ENCODE measurements around the gene SWSAP1.
"Not testable (repeated sequence)": the region's sequence is repeated elsewhere in the genome, so short reads cannot be mapped to it uniquely, and the experiment has no call there.

The SWSAP1 gene

DNA sequence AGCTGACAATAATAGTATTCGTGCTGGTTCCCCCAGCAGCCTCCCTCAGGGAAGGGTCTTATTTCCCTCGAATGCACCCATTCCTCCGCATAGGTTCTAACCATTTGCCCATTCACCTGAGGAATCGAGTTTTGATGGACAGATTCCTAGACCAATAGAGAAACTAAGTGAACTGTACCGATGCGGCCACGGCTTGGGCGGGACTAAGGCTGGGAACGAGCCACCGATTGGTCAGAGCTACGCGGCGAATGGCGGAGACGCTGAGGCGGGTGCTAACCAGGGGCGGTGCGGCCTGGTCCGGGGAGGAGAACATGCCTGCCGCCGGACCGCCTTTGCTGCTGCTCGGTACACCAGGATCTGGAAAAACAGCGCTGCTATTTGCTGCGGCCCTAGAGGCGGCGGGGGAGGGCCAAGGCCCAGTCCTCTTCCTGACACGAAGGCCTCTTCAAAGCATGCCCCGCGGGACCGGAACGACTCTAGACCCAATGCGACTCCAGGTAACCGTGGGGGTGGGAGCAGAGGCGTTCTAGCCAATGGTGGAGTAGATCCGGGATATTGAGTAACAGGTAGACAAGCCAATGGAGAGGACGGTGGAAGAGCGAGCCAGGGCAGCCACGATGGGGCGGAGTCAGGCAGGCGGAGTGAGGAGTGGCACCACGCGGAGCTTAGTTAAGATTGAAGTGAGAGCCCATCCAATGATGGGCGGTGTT, at the start of gene SWSAP1:
Gene SWSAP1, plus strand, starts transcription at position 234 of the 710 bp plus-strand sequence. Its CDS starts 15 bp downstream, at position 249.
- TF ChIP-seq, protein P1, sequence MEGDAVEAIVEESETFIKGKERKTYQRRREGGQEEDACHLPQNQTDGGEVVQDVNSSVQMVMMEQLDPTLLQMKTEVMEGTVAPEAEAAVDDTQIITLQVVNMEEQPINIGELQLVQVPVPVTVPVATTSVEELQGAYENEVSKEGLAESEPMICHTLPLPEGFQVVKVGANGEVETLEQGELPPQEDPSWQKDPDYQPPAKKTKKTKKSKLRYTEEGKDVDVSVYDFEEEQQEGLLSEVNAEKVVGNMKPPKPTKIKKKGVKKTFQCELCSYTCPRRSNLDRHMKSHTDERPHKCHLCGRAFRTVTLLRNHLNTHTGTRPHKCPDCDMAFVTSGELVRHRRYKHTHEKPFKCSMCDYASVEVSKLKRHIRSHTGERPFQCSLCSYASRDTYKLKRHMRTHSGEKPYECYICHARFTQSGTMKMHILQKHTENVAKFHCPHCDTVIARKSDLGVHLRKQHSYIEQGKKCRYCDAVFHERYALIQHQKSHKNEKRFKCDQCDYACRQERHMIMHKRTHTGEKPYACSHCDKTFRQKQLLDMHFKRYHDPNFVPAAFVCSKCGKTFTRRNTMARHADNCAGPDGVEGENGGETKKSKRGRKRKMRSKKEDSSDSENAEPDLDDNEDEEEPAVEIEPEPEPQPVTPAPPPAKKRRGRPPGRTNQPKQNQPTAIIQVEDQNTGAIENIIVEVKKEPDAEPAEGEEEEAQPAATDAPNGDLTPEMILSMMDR (IDR thresholded peaks at IDR 0.05; ENCODE audit: low read depth, low read length, missing control alignments): no peak
- peak within 1 kb of the TSS; percentile 76 for H3K4me3 ChIP-seq (ENCODE audit: low read depth, low read length)
- peak; percentile 99 for DNase-seq (ENCODE audit: low read depth)

GRCh38 chr19:11324748-11325389, 49.6 kb upstream of the SWSAP1 start:
- DNase-seq (ENCODE audit: low read depth): no peak
- TF ChIP-seq, protein P1 (IDR thresholded peaks at IDR 0.05; ENCODE audit: low read depth, low read length, missing control alignments): no peak
- H3K4me3 ChIP-seq (ENCODE audit: low read depth, low read length): no peak overlapping the region; the same call in 1 of the 2 replicates

DNA sequence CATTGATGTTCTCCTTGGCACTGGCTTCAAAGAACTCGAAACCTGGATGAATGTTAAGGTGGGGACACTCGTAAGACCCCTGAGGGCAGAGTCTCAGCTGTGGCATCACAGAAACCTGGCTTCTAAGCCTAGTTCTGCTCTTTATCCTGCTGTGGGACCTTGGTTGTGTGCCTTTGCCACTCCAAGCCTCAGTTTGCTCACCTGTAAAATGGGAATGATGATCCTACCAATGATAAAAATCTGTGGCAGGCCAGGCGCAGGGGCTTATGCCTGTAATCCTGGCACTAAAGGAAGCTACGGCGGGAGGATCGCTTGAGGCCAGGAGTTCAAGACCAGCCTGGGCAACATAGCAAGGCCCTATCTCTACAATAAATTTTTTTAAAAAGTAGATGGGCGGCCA, 48.9 kb upstream of the SWSAP1 start:
- H3K4me3 ChIP-seq (ENCODE audit: low read depth, low read length): no peak overlapping the region
- no peak for DNase-seq (ENCODE audit: low read depth)
- TF ChIP-seq, protein P1 (IDR thresholded peaks at IDR 0.05; ENCODE audit: low read depth, low read length, missing control alignments): no peak

DNA sequence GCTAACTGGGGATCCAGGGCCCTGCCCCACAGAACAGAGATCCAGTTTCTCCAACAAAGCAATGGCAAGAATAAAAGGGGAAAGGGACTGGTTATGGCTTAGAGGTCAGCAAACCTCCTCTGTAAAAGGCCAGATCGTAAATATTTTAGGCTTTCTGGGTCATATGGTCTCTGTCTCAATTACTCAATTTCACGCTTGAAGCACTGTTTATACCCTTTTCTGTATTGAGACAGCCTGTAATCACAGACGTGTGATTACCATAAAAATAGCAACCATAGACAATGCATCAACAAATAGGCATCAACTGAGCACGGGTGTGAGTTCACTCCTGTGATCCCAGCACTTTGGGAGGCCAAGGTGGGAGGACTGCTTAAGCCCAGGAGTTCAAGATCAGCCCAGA, 44.3 kb upstream of the SWSAP1 start:
- DNase-seq (ENCODE audit: low read depth): no peak
- TF ChIP-seq, protein P1 (IDR thresholded peaks at IDR 0.05; ENCODE audit: low read depth, low read length, missing control alignments): no peak
- H3K4me3 ChIP-seq (ENCODE audit: low read depth, low read length): no peak overlapping the region

DNA sequence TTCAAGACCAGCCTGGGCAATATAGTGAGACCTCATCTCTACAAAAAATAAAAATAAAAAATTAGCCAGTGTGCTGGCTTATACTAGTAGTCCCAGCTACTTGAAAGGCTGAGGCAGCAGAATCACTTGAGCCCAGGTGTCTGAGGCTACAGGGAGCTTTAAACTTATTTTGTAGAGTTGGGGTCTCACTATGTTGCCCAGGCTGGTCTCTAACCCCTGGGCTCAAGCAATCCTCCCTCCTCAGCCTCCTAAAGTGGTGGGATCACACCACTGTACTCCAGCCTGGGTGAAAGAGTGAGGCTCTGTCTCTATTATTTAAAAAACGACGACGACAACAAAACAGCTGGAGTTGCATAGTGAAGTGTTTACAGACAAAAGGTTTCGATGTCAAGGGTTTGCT, 43.0 kb upstream of the SWSAP1 start:
- TF ChIP-seq, protein P1 (IDR thresholded peaks at IDR 0.05; ENCODE audit: low read depth, low read length, missing control alignments): no peak
- no peak for DNase-seq (ENCODE audit: low read depth)
- no peak overlapping the region for H3K4me3 ChIP-seq (ENCODE audit: low read depth, low read length)

GRCh38 chr19:11332822-11333221, 41.6 kb upstream of the SWSAP1 start:
- H3K4me3 ChIP-seq (ENCODE audit: low read depth, low read length): no peak overlapping the region
- TF ChIP-seq, protein P1 (IDR thresholded peaks at IDR 0.05; ENCODE audit: low read depth, low read length, missing control alignments): no peak
- no peak for DNase-seq (ENCODE audit: low read depth)

GRCh38 chr19:11333838-11334237, 40.6 kb upstream of the SWSAP1 start:
- not testable (repeated sequence) for DNase-seq (ENCODE audit: low read depth); H3K4me3 ChIP-seq (ENCODE audit: low read depth, low read length)
